GM21825 (cell line): Measurements from ENCODE around the gene NCBP1.

Experiments used
- ATAC-seq: cut with Tn5 transposase; IDR thresholded peaks from one replicate; pipeline ENCODE4 v1.9.1; 2021; ENCODE audit warnings: mild to moderate bottlenecking, moderate library complexity; ENCODE audit not compliant: unreplicated experiment

The NCBP1 gene

DNA sequence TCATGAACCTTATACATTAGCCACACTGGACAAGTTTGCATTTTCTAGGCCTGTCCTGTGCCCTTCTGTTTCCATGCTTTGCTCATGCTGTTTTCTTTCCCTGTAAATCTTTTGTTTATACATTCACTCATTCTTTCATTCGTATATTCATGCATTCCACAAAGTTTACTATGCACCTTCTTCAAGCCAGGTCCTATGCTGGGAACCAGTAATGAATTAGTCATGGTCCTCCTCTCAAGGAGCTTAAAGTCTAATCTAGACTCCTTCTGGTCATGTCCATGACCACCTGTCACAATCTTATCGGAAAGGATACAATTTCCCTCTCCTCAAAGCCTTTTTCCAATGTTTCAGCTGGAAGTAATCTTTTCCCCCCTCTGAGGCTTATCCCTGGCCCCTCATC is 72.6 kb downstream of the NCBP1 start:
- no peak for ATAC-seq

- ATAC-seq = no peak
These were observed 77.0 kb downstream of the NCBP1 start for GRCh38 chr9:97710356-97711222.

GRCh38 chr9:97711223-97711626 is 77.6 kb downstream of the NCBP1 start:
- no peak for ATAC-seq

DNA sequence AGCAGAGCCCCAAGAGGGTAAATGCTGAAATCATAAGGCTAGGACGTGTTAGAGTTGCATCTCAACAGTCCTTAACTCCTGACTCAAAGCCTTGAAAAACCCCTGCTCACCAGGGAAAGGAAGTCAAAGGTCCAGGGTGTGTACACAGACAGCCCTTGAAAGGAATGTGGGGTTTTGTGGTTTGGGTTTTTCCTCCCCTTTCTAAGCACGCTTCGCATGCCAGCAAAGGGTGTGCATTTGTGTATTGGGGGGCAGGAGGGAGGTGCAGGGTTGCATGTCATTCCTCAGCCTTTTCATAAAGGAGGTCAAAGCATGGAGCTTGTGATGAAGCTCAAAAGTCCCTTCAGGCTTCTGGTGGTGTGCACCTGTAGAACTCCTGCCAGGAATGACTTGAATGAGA is 80.8 kb downstream of the NCBP1 start:
- no peak for ATAC-seq

DNA sequence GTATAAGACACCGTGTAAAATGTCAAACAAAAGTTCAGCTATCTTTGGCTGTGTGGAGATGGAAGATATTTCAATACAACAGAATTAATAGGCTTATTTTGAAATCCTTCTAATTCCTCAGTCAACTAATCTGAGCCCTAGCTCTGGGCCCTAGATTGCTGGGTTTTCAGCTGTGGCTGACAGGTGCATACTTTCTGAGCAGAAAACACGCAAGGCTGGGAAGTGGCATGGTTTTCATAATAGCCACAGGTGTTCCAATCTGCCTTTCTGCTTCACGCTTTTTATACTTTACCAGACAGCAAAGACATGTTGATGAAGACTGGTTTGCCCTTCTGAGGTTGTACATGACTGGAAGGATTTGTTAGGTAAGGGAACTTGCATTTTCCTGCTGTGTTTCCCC is 84.2 kb downstream of the NCBP1 start:
- ATAC-seq = no peak

DNA sequence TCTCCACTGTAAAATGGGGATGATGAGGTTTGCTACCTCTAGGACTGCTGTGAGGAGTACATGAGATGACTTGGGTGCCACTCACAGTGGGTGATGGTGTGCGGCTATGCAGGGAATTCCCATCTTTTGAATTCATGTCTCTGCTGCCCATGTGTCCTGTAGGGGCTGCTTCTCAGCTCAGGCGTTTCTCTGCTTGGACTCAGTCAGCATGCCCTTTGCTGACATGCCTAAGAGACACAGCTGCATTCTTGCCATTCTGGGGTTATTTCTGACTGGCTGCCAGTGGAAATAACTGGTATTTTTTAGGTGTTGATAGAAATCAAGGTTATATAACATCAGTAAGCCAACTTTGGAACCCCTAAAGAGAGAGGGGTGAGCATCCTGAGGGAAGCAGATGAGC is 87.8 kb downstream of the NCBP1 start:
- no peak for ATAC-seq

GRCh38 chr9:97722331-97722730 is 88.7 kb downstream of the NCBP1 start:
- ATAC-seq = no peak
